ENCODE results near the gene HMG20A.
A peak's percentile ranks its signal among the peaks of the same experiment; 100 is the strongest.

HMG20A gene

DNA sequence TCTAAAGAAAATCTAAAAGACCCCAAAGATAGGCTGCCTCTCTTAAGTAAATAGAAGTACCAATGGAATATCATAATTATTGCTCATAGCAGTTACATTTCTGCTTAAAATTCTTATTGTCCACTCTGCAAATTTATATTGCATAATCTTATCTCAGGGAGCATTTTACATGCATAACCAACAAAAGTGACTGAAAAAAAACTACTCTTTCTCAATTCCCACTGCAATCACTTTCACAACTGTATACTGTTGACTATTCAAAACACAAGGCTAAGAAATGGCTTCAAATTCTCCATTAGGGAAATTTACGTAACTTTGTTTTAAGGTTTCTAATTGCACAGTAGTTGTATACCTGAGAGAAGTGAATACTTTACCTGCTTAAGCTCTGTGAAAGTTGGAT, 56.3 kb downstream of the HMG20A start:
- no peak for DNase-seq (ENCODE audit: low read depth)

DNA sequence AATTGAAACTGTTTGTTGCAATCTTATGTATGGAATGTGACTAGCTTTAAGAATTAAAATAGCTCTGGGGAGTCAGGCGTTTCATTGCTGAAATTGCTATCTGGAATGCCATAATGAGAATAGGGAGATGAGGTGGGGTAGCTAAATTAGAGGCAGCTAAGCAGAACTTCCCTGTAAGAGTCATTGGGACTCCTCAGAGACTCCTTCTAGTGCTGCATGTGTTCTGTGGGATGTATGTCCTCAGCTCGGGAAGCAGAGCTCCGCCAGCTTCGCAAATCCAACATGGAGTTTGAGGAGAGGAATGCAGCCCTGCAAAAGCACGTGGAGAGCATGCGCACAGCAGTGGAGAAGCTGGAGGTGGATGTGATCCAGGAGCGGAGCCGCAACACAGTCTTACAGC, 57.4 kb downstream of the HMG20A start:
- no peak for DNase-seq (ENCODE audit: low read depth)

- DNase-seq (ENCODE audit: low read depth) = no peak
Measured at GRCh38 chr15:77479015-77479414, 58.3 kb downstream of the HMG20A start.

- DNase-seq (ENCODE audit: low read depth) = no peak
Measured at GRCh38 chr15:77480859-77481633, 60.4 kb downstream of the HMG20A start.

DNA sequence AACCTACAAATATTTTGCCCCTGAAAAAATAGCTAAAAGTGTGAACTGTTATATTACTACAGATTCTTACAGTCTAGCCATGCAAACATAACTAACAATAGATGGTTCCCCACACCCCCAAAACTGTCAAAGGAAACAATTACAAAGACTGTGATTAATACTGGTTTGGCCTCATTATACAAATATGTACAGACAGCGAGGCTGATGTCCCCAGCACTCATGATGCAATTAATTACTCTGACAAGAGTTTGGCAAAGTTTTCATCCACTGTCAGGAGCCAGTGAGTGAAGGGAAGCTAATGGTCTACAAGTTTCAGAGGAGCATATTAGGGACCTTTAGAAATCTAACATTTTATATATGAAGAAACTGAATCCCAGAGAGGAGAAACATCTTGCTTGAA, 61.0 kb downstream of the HMG20A start:
- DNase-seq (ENCODE audit: low read depth) = no peak

GRCh38 chr15:77482570-77482969, 61.9 kb downstream of the HMG20A start:
- DNase-seq (ENCODE audit: low read depth) = no peak

- no peak for DNase-seq (ENCODE audit: low read depth)
Measured at GRCh38 chr15:77483425-77484140, 62.9 kb downstream of the HMG20A start.

- DNase-seq (ENCODE audit: low read depth) = no peak
Measured at GRCh38 chr15:77484994-77485393, 64.3 kb downstream of the HMG20A start.

GRCh38 chr15:77486542-77487468, 66.1 kb downstream of the HMG20A start:
- DNase-seq (ENCODE audit: low read depth) = no peak

DNA sequence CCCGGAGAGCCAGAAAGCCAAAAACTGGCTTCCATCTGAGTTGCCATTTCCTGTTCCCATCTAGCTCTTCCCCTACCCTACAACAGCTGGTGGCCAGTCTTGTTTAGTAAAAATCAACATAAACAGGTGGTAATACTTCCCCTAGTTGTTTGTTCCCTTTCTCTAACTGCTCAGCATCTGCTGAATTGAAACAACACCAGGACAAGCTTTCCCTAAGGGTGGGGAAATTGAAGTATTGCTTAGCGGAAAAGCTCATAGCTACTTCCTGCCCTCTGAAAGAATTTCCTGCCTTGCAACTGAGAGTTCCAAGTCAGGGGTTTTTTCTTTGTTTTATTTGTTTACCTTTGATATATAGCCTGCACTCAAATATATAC, 66.8 kb downstream of the HMG20A start:
- DNase-seq (ENCODE audit: low read depth) = no peak

DNA sequence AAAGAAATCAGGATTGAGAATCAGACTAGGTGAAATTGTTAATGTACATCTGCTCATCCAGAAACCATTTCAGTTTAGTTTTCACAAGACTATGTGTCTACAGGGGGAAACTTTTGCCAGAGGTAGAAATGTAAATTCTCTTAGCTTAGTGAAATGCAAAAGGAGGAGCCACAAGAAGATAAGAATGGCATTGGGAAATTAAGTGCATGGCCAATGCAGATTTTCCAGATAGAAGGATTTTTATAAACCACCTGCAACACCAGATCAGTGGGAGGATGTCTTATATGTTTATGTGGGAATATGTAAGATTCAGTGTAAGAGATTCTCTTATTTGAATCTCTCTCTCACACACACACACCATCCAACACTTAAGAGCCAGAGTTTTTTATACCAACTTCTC, 67.2 kb downstream of the HMG20A start:
- no peak for DNase-seq (ENCODE audit: low read depth)

DNA sequence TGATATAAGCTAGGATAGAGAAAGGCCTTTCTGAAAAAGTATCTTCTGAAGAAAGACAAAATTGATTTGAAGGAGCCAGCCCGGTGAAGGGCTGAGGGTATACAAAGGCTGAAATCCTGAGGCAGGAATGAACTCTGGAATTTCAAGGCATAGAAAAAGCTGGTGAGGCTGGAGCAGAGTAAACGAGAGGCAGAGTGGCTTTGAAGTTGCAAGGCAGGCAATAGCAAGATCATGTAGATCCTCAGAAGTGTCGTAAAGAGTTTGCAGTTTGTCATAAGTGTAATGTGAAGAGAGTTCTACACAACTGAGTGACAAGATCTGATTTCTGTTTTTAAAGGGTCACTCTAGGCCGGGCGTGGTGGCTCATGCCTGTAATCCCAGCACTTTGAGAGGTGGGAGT, 69.0 kb downstream of the HMG20A start:
- no peak for DNase-seq (ENCODE audit: low read depth)

GRCh38 chr15:77493324-77493907, 72.7 kb downstream of the HMG20A start:
- DNase-seq (ENCODE audit: low read depth) = no peak

- DNase-seq (ENCODE audit: low read depth) = no peak
Measured at GRCh38 chr15:77494073-77494867, 73.6 kb downstream of the HMG20A start.

- DNase-seq (ENCODE audit: low read depth) = no peak
Measured at GRCh38 chr15:77494964-77495363, 74.3 kb downstream of the HMG20A start.

GRCh38 chr15:77495838-77496596, 75.3 kb downstream of the HMG20A start:
- no peak for DNase-seq (ENCODE audit: low read depth)

DNA sequence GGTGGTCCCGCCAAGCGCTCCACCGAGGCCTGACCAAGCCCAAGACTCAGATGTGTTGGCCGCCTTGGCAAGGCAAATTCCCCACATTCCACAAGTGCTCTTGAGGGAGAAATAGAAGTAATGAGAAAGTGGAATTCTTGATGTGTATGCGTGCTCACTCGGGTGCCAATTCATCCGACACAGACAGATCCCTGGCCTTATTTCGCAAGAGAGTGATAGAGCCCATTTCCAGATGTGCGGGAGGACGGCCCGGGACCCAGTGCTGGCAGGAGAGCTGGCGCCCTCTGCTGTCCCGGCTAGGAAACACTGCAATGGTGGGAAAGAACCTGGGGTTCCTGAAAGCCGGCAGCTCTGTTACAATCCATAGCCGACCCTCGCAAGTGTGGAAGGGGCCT, 76.0 kb downstream of the HMG20A start:
- peak; percentile 62 for DNase-seq (ENCODE audit: low read depth)

- DNase-seq (ENCODE audit: low read depth) = no peak
Measured at GRCh38 chr15:77497110-77497737, 76.5 kb downstream of the HMG20A start.

DNA sequence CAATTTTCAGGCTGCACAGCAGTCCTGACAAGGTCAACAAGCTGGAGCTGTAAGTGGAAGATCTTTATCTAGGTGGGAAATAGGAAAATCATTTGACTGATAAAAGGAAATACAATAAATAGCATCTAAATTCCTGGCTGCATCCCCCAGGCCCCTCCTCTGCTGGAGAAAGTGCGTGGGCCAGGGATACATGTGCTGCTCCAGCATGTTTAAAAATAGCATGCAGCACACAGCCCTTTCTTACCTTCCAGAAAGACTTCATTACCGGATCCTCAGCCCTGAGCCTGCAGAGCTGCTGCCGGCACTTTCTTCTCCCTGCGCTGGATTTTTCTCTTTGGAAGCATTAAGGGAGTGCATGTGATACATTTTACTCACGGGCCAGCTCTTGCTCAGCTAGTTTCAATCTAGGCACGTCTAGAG, 77.3 kb downstream of the HMG20A start:
- no peak for DNase-seq (ENCODE audit: low read depth)

DNA sequence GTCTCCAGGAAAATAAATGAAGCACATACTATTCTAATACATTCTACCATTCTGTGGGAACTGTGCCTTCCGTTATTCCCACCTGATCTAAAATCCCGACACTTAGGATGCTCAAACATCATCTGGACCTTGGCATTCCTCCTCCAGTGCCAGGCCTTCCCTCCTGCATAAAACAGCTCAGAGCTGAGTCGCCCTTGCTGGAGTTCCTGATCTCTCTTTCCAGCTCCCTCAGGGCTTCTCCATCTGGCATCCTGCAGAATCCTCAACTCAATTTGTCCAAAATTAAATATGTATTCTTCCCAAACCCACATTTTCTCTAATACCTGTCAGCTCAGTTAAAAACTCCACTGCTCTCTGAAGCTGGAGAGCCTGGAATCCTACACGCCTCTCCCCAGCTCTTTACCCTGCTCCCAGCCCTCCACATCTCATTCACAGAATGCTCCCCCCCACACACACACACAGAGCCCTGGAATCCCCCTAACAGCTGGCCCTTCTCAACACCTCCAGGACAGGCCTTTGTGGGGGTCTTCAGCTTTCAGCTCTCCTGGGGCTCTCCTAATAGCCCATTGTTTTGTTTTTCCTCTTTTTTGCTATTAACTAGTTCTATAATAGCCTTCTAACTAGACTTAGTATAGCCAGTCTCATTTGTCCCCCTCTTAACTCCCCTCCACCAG, 78.5 kb downstream of the HMG20A start:
- DNase-seq (ENCODE audit: low read depth) = no peak

All from stimulated activated CD8-positive, alpha-beta memory T cell treated with anti-CD3 and anti-CD28 coated beads, Interleukin-4, amount 100 ng/mL, for 24 hours (primary cell).